Measurements from ENCODE around the gene FGF7.

Gene FGF7

GRCh38 chr15:49452595-49452994, 29.6 kb downstream of the FGF7 start:
- in situ Hi-C loops (cut with MboI; ENCODE audit: low pct_unique_long_range_greater_than_20kb, low sequenced_read_pairs, unreplicated experiment), result no loop called here
- no peak for TF ChIP-seq CTCF (IDR thresholded peaks at IDR 0.05; ENCODE audit: extremely low read depth, insufficient read depth, missing control alignments)
- DNase-seq (ENCODE audit: low spot score), result no peak

GRCh38 chr15:49456166-49456565, 33.1 kb downstream of the FGF7 start:
- TF ChIP-seq CTCF (IDR thresholded peaks at IDR 0.05; ENCODE audit: extremely low read depth, insufficient read depth, missing control alignments), result no peak
- in situ Hi-C loops (cut with MboI; ENCODE audit: low pct_unique_long_range_greater_than_20kb, low sequenced_read_pairs, unreplicated experiment), result no loop called here
- no peak for DNase-seq (ENCODE audit: low spot score)

- no peak for TF ChIP-seq CTCF (IDR thresholded peaks at IDR 0.05; ENCODE audit: extremely low read depth, insufficient read depth, missing control alignments)
- in situ Hi-C loops (cut with MboI; ENCODE audit: low pct_unique_long_range_greater_than_20kb, low sequenced_read_pairs, unreplicated experiment), result no loop called here
- DNase-seq (ENCODE audit: low spot score), result no peak
Observed at GRCh38 chr15:49458145-49458544, 35.1 kb downstream of the FGF7 start.

GRCh38 chr15:49460411-49460941, 37.4 kb downstream of the FGF7 start:
- no peak for TF ChIP-seq CTCF (IDR thresholded peaks at IDR 0.05; ENCODE audit: extremely low read depth, insufficient read depth, missing control alignments)
- DNase-seq (ENCODE audit: low spot score), result no peak
- in situ Hi-C loops (cut with MboI; ENCODE audit: low pct_unique_long_range_greater_than_20kb, low sequenced_read_pairs, unreplicated experiment), result no loop called here

GRCh38 chr15:49462232-49462844, 39.3 kb downstream of the FGF7 start:
- in situ Hi-C loops (cut with MboI; ENCODE audit: low pct_unique_long_range_greater_than_20kb, low sequenced_read_pairs, unreplicated experiment), result no loop called here

GRCh38 chr15:49464522-49464921, 41.5 kb downstream of the FGF7 start:
- TF ChIP-seq CTCF (IDR thresholded peaks at IDR 0.05; ENCODE audit: extremely low read depth, insufficient read depth, missing control alignments), result no peak
- in situ Hi-C loops (cut with MboI; ENCODE audit: low pct_unique_long_range_greater_than_20kb, low sequenced_read_pairs, unreplicated experiment), result no loop called here
- DNase-seq (ENCODE audit: low spot score), result no peak

More at GRCh38 chr15:49462232-49462844, 39.3 kb downstream of the FGF7 start:
- TF ChIP-seq CTCF (IDR thresholded peaks at IDR 0.05; ENCODE audit: extremely low read depth, insufficient read depth, missing control alignments), result no peak
- no peak for DNase-seq (ENCODE audit: low spot score)

Measured in GM13977 (cell line).